ENCODE results near the gene GALNT13. TPM values are rescaled to one million over a fixed set of nuclear protein-coding genes. Genes with fewer than 3 reads are reported as not detected.

The GALNT13 gene
- total RNA-seq, 4 donors from 2014 or later, result 0.16 to 11.9 (median 1.3) TPM

- no peak for ATAC-seq
- Histone ChIP-seq H3K36me3 (no peaks in the 10 kb centered on the region), H3K4me1 (no peaks in the 10 kb centered on the region), H3K27ac (no peak overlapping the region), H3K27me3 (no peaks in the 10 kb centered on the region), H3K4me3 (no peak overlapping the region), H3K9me3 (no peaks in the 10 kb centered on the region)
- TF ChIP-seq CTCF (IDR thresholded peaks at IDR 0.05) (no peak), EP300 (IDR thresholded peaks at IDR 0.05) (no peak), POLR2AphosphoS5 (IDR thresholded peaks at IDR 0.05) (no peak), POLR2A (IDR thresholded peaks at IDR 0.05) (no peak)
- 86 to 87% methylated on average over 1 of the region's 1 CpG for WGBS, 2 donors (ENCODE audit: low coverage in 1 of 2)
Observed at GRCh38 chr2:154392256-154392655, 520.5 kb downstream of the GALNT13 start.

GRCh38 chr2:154394600-154394999 lies 522.9 kb downstream of the GALNT13 start:
- H3K4me3 ChIP-seq, result no peak overlapping the region
- 71 to 77% methylated on average over 3 of the region's 3 CpGs for WGBS, 2 donors (ENCODE audit: low coverage in 1 of 2)
- no peaks in the 10 kb centered on the region for H3K27me3 ChIP-seq
- H3K4me1 ChIP-seq, result no peaks in the 10 kb centered on the region
- no peaks in the 10 kb centered on the region for H3K9me3 ChIP-seq
- ATAC-seq, result no peak
- TF ChIP-seq EP300 (IDR thresholded peaks at IDR 0.05) (no peak), CTCF (IDR thresholded peaks at IDR 0.05) (no peak), POLR2AphosphoS5 (IDR thresholded peaks at IDR 0.05) (no peak), POLR2A (IDR thresholded peaks at IDR 0.05) (no peak)
- no peaks in the 10 kb centered on the region for H3K36me3 ChIP-seq
- no peak overlapping the region for H3K27ac ChIP-seq

GRCh38 chr2:154400563-154401290 lies 529.0 kb downstream of the GALNT13 start:
- TF ChIP-seq EP300 (IDR thresholded peaks at IDR 0.05) (no peak), POLR2AphosphoS5 (IDR thresholded peaks at IDR 0.05) (no peak), POLR2A (IDR thresholded peaks at IDR 0.05) (no peak), CTCF (IDR thresholded peaks at IDR 0.05) (no peak)
- Histone ChIP-seq H3K4me1 (no peaks in the 10 kb centered on the region), H3K27me3 (no peaks in the 10 kb centered on the region), H3K36me3 (no peaks in the 10 kb centered on the region), H3K9me3 (no peaks in the 10 kb centered on the region), H3K27ac (no peak overlapping the region), H3K4me3 (no peak overlapping the region)
- no peak for ATAC-seq
- 32 to 39% methylated on average over 4 of the region's 4 CpGs for WGBS, 2 donors (ENCODE audit: low coverage in 1 of 2)

GRCh38 chr2:154402213-154402612 lies 530.5 kb downstream of the GALNT13 start:
- Histone ChIP-seq H3K4me3 (no peak overlapping the region), H3K9me3 (no peaks in the 10 kb centered on the region), H3K36me3 (no peaks in the 10 kb centered on the region), H3K4me1 (no peaks in the 10 kb centered on the region), H3K27me3 (no peaks in the 10 kb centered on the region), H3K27ac (no peak overlapping the region)
- WGBS, 2 donors (ENCODE audit: low coverage in 1 of 2), result 10 to 13% methylated on average over 3 of the region's 3 CpGs
- TF ChIP-seq POLR2AphosphoS5 (IDR thresholded peaks at IDR 0.05), result no peak
- TF ChIP-seq CTCF (IDR thresholded peaks at IDR 0.05), result peak in 1 of 4 experiments; percentile 32
- no peak for ATAC-seq

- Histone ChIP-seq H3K9me3 (no peaks in the 10 kb centered on the region), H3K27me3 (no peaks in the 10 kb centered on the region), H3K36me3 (no peaks in the 10 kb centered on the region), H3K4me1 (no peaks in the 10 kb centered on the region), H3K27ac (no peak overlapping the region), H3K4me3 (no peak overlapping the region)
- ATAC-seq, result no peak
- 65 to 89% methylated on average over 2 to 3 of the region's 3 CpGs for WGBS, 2 donors (ENCODE audit: low coverage in 1 of 2)
- TF ChIP-seq POLR2AphosphoS5 (IDR thresholded peaks at IDR 0.05) (no peak), EP300 (IDR thresholded peaks at IDR 0.05) (no peak), CTCF (IDR thresholded peaks at IDR 0.05) (no peak)
Observed at GRCh38 chr2:154403242-154403790, 531.6 kb downstream of the GALNT13 start.

Data from gastroesophageal sphincter (tissue), 4 donors.